Measurements from ENCODE around the gene NANOS3.

Gene NANOS3

DNA sequence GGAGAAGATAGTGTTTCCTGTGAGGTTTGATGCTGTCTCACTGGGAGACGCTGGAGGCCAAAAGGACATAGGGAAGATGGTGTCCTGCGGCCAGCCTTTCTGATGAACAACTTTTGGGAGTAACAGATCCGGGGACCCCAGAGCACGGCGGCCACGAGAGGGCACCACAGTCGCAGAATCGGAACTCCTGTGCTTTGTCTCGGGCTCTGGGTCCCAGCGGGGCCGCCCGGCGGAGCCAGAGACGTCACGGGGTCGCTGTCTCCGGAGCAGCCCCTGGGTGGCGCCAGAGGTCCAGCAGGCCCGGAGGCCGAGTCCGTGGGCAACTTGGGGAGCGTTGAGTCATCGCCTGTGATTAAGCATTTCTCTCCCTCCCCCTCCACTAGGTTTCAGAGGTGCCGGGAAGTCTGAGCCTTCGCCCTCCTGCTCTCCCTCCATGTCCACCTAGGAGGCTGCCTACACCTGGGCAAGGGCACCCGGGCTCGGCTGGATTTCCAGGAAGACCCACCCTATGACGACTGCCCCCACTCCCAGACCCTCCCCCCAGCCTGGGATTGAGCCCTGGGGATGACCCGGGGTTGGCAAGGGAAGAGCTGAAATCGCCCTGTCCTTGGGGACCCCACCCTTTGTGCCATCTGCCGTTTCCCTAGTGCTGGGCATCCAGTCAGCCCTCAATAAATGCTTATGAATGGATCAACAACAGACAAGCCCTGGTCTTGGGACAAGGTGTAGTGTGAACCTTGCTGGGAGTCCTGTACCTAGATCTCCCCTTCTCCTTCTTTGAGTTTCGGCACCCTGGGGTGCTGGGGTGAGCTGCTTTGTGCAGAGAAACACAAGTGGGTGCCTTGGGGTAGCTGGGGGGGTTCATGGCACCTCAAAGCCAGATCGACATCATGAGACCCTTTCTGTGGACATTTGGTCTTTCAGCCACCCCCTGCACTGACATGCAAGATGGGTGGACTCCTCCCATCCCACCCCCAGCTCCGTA, 3.4 kb downstream of the NANOS3 start:
- Histone ChIP-seq H2BK5ac (ENCODE audit: low read length) (peak overlapping the region; percentile 12), H3K4me1 (ENCODE audit: control insufficient read depth, low read depth, low read length) (peaks cover 6% of the 10 kb centered on the region), H4K5ac (ENCODE audit: low read length) (no peak overlapping the region), H3K9ac (ENCODE audit: low read length) (peak overlapping the region; percentile 42), H2BK120ac (ENCODE audit: low read depth, low read length) (peak overlapping the region; percentile 52), H3K27ac (ENCODE audit: low read depth, low read length) (peak overlapping the region; percentile 54), H3K56ac (ENCODE audit: low read length) (peak overlapping the region; percentile 82), H3K23ac (ENCODE audit: low read length) (no peak overlapping the region), H3K4me2 (ENCODE audit: low read length) (peak overlapping the region; percentile 16), H3K79me2 (ENCODE audit: control insufficient read depth, insufficient read depth, low read length) (no peaks in the 10 kb centered on the region), H3K4me3 (ENCODE audit: low read length) (no peak overlapping the region), H4K8ac (ENCODE audit: low read depth, low read length) (no peak overlapping the region), H3K4ac (ENCODE audit: low read depth, low read length) (peak overlapping the region; percentile 50), H3K36me3 (ENCODE audit: control insufficient read depth, insufficient read depth, low read length) (no peaks in the 10 kb centered on the region), H3K27me3 (ENCODE audit: insufficient read depth, low read length, poor library complexity) (no peaks in the 10 kb centered on the region), H2BK15ac (replicated peaks; ENCODE audit: low read depth) (peak overlapping the region; percentile 39), H3K79me1 (ENCODE audit: low read length) (no peaks in the 10 kb centered on the region), H2AK5ac (ENCODE audit: low read length) (peak overlapping the region; percentile 12), H3K18ac (ENCODE audit: low read length) (peak overlapping the region; percentile 89)
- DNase-seq, result peak; percentile 96
- no CpG with 5 or more reads among the region's 34 CpGs for WGBS (ENCODE audit: extremely low coverage, insufficient coverage, low lambda C conversion rate)

DNA sequence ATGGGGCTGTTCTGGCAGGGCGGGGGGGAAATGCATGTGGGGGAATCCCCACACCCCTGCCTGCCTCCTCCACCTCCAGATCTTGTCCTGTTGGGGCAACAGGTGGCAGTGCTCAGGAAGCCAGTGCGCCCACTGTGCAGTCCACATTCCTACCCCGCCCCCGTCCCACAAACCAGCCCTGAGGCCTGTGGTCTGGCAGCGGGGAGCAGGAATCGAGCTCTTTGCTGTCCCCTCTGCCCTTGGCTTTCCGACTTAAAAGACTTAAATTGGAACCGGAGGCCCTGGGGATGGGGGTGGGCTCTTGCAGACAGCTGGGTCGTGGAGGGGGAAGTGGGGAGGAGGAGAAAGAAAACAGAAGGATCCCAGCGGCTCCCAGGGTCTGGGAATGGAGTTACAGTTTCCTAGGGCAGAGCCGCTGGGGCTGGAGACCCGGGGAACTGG, 4.3 kb downstream of the NANOS3 start:
- no peak overlapping the region for H2AK5ac ChIP-seq (ENCODE audit: low read length)
- H4K8ac ChIP-seq (ENCODE audit: low read depth, low read length), result peak overlapping the region; percentile 0
- no peak overlapping the region for H3K4me3 ChIP-seq (ENCODE audit: low read length)
- peak overlapping the region; percentile 41 for H3K4ac ChIP-seq (ENCODE audit: low read depth, low read length)
- DNase-seq, result peak; percentile 88
- no peak overlapping the region for H3K4me2 ChIP-seq (ENCODE audit: low read length)
- H3K9ac ChIP-seq (ENCODE audit: low read length), result peak overlapping the region; percentile 56
- H3K79me1 ChIP-seq (ENCODE audit: low read length), result no peaks in the 10 kb centered on the region
- H4K5ac ChIP-seq (ENCODE audit: low read length), result no peak overlapping the region
- no peak overlapping the region for H3K23ac ChIP-seq (ENCODE audit: low read length)
- H3K56ac ChIP-seq (ENCODE audit: low read length), result peak overlapping the region; percentile 85
- peaks cover 6% of the 10 kb centered on the region for H3K4me1 ChIP-seq (ENCODE audit: control insufficient read depth, low read depth, low read length)
- no peaks in the 10 kb centered on the region for H3K36me3 ChIP-seq (ENCODE audit: control insufficient read depth, insufficient read depth, low read length)
- H3K27ac ChIP-seq (ENCODE audit: low read depth, low read length), result peak overlapping the region; percentile 85
- peak overlapping the region; percentile 74 for H2BK5ac ChIP-seq (ENCODE audit: low read length)
- no peaks in the 10 kb centered on the region for H3K79me2 ChIP-seq (ENCODE audit: control insufficient read depth, insufficient read depth, low read length)
- peak overlapping the region; percentile 40 for H2BK120ac ChIP-seq (ENCODE audit: low read depth, low read length)
- no peak overlapping the region for H2BK15ac ChIP-seq (replicated peaks; ENCODE audit: low read depth)
- H3K18ac ChIP-seq (ENCODE audit: low read length), result peak overlapping the region; percentile 53
- no peaks in the 10 kb centered on the region for H3K27me3 ChIP-seq (ENCODE audit: insufficient read depth, low read length, poor library complexity)
- no CpG with 5 or more reads among the region's 12 CpGs for WGBS (ENCODE audit: extremely low coverage, insufficient coverage, low lambda C conversion rate)

DNA sequence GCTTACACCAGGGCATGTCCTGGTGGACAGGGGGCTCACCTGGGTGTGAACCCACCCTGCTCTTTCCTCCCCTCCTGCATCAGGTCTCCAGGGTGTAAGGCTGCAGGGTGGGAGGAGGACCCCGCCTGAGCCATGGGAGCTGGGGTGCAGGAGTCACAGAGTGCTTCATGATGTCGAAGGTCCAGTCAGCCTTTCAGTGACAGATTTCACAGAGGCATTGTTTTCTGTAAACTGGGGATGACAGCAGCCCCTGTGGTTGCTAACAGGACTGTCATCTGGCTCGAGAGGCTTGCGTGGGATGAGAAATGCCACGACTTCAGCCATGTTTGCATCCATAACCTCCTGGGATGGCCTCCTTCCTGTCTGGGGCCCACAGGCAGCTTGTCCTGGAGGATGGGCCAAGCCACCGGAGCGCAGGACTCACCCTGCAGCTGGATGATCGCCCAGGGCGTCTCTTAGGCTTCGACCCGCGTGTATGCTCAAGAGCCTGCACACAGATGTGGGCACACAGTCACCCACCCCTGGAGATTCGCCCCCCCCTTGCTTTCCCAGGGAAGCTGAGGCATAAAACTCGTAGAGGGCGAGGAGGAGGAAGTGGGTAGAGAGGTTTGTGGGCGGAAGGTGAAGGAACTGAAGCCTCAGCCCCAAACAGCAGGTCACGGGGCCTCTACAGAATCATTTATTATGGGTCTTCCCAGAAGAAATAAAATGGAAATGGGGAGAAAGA, 4.9 kb downstream of the NANOS3 start:
- H2AK5ac ChIP-seq (ENCODE audit: low read length), result no peak overlapping the region
- peaks cover 6% of the 10 kb centered on the region for H3K4me1 ChIP-seq (ENCODE audit: control insufficient read depth, low read depth, low read length)
- H4K8ac ChIP-seq (ENCODE audit: low read depth, low read length), result peak overlapping the region; percentile 0
- DNase-seq, result peak; percentile 54
- H3K27ac ChIP-seq (ENCODE audit: low read depth, low read length), result peak overlapping the region; percentile 85
- no peak overlapping the region for H3K23ac ChIP-seq (ENCODE audit: low read length)
- no peaks in the 10 kb centered on the region for H3K79me1 ChIP-seq (ENCODE audit: low read length)
- H3K4me2 ChIP-seq (ENCODE audit: low read length), result no peak overlapping the region
- peak overlapping the region; percentile 56 for H3K4ac ChIP-seq (ENCODE audit: low read depth, low read length)
- H2BK120ac ChIP-seq (ENCODE audit: low read depth, low read length), result peak overlapping the region; percentile 40
- H3K27me3 ChIP-seq (ENCODE audit: insufficient read depth, low read length, poor library complexity), result no peaks in the 10 kb centered on the region
- H3K36me3 ChIP-seq (ENCODE audit: control insufficient read depth, insufficient read depth, low read length), result no peaks in the 10 kb centered on the region
- no peak overlapping the region for H4K5ac ChIP-seq (ENCODE audit: low read length)
- WGBS (ENCODE audit: extremely low coverage, insufficient coverage, low lambda C conversion rate), result no CpG with 5 or more reads among the region's 17 CpGs
- H2BK5ac ChIP-seq (ENCODE audit: low read length), result peak overlapping the region; percentile 74
- peak overlapping the region; percentile 53 for H3K18ac ChIP-seq (ENCODE audit: low read length)
- peak overlapping the region; percentile 85 for H3K56ac ChIP-seq (ENCODE audit: low read length)
- H3K4me3 ChIP-seq (ENCODE audit: low read length), result no peak overlapping the region
- H3K79me2 ChIP-seq (ENCODE audit: control insufficient read depth, insufficient read depth, low read length), result no peaks in the 10 kb centered on the region
- peak overlapping the region; percentile 56 for H3K9ac ChIP-seq (ENCODE audit: low read length)
- no peak overlapping the region for H2BK15ac ChIP-seq (replicated peaks; ENCODE audit: low read depth)

DNA sequence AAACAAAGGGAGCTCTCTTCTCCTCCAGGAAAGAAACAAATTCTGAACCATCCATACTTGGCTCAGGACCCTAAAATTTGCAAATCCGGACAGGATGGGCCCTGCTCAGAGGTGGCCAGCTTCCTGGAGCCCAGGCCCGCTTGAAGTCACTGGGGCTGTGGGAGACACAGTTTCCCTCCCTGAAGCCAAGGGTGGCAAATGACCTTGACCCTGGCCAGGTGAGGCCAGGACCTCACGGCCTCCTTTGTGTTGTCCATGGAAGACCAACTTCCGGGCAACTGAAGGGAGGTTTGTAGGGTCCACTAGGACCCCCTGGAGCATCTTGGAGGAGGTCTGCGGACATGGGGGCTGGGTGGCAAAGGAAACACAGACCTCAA, 5.5 kb downstream of the NANOS3 start:
- peaks cover 6% of the 10 kb centered on the region for H3K4me1 ChIP-seq (ENCODE audit: control insufficient read depth, low read depth, low read length)
- no peak overlapping the region for H4K8ac ChIP-seq (ENCODE audit: low read depth, low read length)
- no peak overlapping the region for H3K9ac ChIP-seq (ENCODE audit: low read length)
- H3K18ac ChIP-seq (ENCODE audit: low read length), result no peak overlapping the region
- H2BK5ac ChIP-seq (ENCODE audit: low read length), result no peak overlapping the region
- H3K27ac ChIP-seq (ENCODE audit: low read depth, low read length), result no peak overlapping the region
- H4K5ac ChIP-seq (ENCODE audit: low read length), result no peak overlapping the region
- no peak overlapping the region for H2AK5ac ChIP-seq (ENCODE audit: low read length)
- H3K4ac ChIP-seq (ENCODE audit: low read depth, low read length), result no peak overlapping the region
- no peak overlapping the region for H3K4me3 ChIP-seq (ENCODE audit: low read length)
- peak overlapping the region; percentile 18 for H3K56ac ChIP-seq (ENCODE audit: low read length)
- WGBS (ENCODE audit: extremely low coverage, insufficient coverage, low lambda C conversion rate), result no CpG with 5 or more reads among the region's 5 CpGs
- H3K23ac ChIP-seq (ENCODE audit: low read length), result no peak overlapping the region
- H3K79me2 ChIP-seq (ENCODE audit: control insufficient read depth, insufficient read depth, low read length), result no peaks in the 10 kb centered on the region
- no peak overlapping the region for H3K4me2 ChIP-seq (ENCODE audit: low read length)
- no peaks in the 10 kb centered on the region for H3K79me1 ChIP-seq (ENCODE audit: low read length)
- no peak overlapping the region for H2BK15ac ChIP-seq (replicated peaks; ENCODE audit: low read depth)
- no peak overlapping the region for H2BK120ac ChIP-seq (ENCODE audit: low read depth, low read length)
- no peaks in the 10 kb centered on the region for H3K36me3 ChIP-seq (ENCODE audit: control insufficient read depth, insufficient read depth, low read length)
- DNase-seq, result no peak
- H3K27me3 ChIP-seq (ENCODE audit: insufficient read depth, low read length, poor library complexity), result no peaks in the 10 kb centered on the region

DNA sequence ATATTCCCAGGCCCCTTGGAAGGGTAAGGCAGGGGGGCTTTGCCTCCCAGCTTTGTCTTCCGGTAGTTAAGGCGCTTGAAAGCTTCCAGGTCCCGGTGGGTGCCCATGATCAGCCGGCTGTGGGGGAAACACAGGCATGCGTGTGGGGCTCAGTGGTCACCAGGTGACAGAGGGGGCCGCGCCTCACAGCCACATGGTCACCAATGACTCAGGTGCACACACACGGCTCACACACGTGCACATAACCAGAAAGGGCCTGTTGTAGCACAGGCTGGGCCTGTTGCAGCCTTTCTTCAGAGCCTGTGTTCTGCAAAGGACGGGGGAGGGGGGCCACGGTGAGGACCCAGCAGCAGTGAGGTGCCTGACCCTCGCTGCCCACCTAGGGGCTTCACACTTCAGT, 5.9 kb downstream of the NANOS3 start:
- no peak overlapping the region for H3K18ac ChIP-seq (ENCODE audit: low read length)
- no peaks in the 10 kb centered on the region for H3K36me3 ChIP-seq (ENCODE audit: control insufficient read depth, insufficient read depth, low read length)
- WGBS (ENCODE audit: extremely low coverage, insufficient coverage, low lambda C conversion rate), result no CpG with 5 or more reads among the region's 12 CpGs
- no peak overlapping the region for H3K9ac ChIP-seq (ENCODE audit: low read length)
- H3K4me1 ChIP-seq (ENCODE audit: control insufficient read depth, low read depth, low read length), result peaks cover 6% of the 10 kb centered on the region
- H4K8ac ChIP-seq (ENCODE audit: low read depth, low read length), result no peak overlapping the region
- H2BK5ac ChIP-seq (ENCODE audit: low read length), result no peak overlapping the region
- H2BK15ac ChIP-seq (replicated peaks; ENCODE audit: low read depth), result no peak overlapping the region
- no peak overlapping the region for H3K23ac ChIP-seq (ENCODE audit: low read length)
- no peak overlapping the region for H3K4me3 ChIP-seq (ENCODE audit: low read length)
- H3K79me1 ChIP-seq (ENCODE audit: low read length), result no peaks in the 10 kb centered on the region
- no peak overlapping the region for H3K27ac ChIP-seq (ENCODE audit: low read depth, low read length)
- no peaks in the 10 kb centered on the region for H3K79me2 ChIP-seq (ENCODE audit: control insufficient read depth, insufficient read depth, low read length)
- no peak overlapping the region for H4K5ac ChIP-seq (ENCODE audit: low read length)
- no peak overlapping the region for H3K56ac ChIP-seq (ENCODE audit: low read length)
- H2BK120ac ChIP-seq (ENCODE audit: low read depth, low read length), result no peak overlapping the region
- no peak overlapping the region for H2AK5ac ChIP-seq (ENCODE audit: low read length)
- DNase-seq, result no peak
- H3K27me3 ChIP-seq (ENCODE audit: insufficient read depth, low read length, poor library complexity), result no peaks in the 10 kb centered on the region
- H3K4ac ChIP-seq (ENCODE audit: low read depth, low read length), result no peak overlapping the region
- no peak overlapping the region for H3K4me2 ChIP-seq (ENCODE audit: low read length)
